AG09309 (cell line): ENCODE results near the gene LRCH2.

Experiments used
- DNase-seq: peaks from one replicate; pipeline ENCODE4 v3.0.0-alpha.2; 2010; ENCODE audit warnings: low read depth
- H3K4me3 ChIP-seq: 2 replicates; pipeline ENCODE4 v1.5.1; 2011; ENCODE audit warnings: mild to moderate bottlenecking, low read depth, low read length, moderate library complexity; ENCODE audit not compliant: control insufficient read depth
- CTCF ChIP-seq: IDR thresholded peaks from 2 replicates; pipeline ENCODE4 v1.5.1; 2011; ENCODE audit warnings: mild to moderate bottlenecking, low read depth, low read length, inconsistent platforms; ENCODE audit not compliant: insufficient read depth, control insufficient read depth; ENCODE audit errors: missing control alignments

The LRCH2 gene

GRCh38 chrX:115189646-115190635, 44.0 kb downstream of the LRCH2 start:
- no peak for TF ChIP-seq CTCF
- no peak overlapping the region for H3K4me3 ChIP-seq
- DNase-seq, result no peak

- no peak for TF ChIP-seq CTCF
- no peak for DNase-seq
Measured at GRCh38 chrX:115189110-115189509, 44.8 kb downstream of the LRCH2 start, which contains the start of gene RBMXL3. TSS of gene RBMXL3 (plus strand) at chrX:115189410. CDS start at chrX:115189442, 32 bp downstream.

GRCh38 chrX:115183980-115184379, 49.9 kb downstream of the LRCH2 start:
- no peak for DNase-seq
- TF ChIP-seq CTCF, result no peak

More at GRCh38 chrX:115189110-115189509, 44.8 kb downstream of the LRCH2 start, which contains the start of gene RBMXL3:
- no peak within 1 kb of the TSS for H3K4me3 ChIP-seq

GRCh38 chrX:115178473-115178872, 55.4 kb downstream of the LRCH2 start:
- no peak for DNase-seq
- no peak overlapping the region for H3K4me3 ChIP-seq
- no peak for TF ChIP-seq CTCF

More at GRCh38 chrX:115183980-115184379, 49.9 kb downstream of the LRCH2 start:
- no peak overlapping the region for H3K4me3 ChIP-seq

- no peak overlapping the region for H3K4me3 ChIP-seq
- TF ChIP-seq CTCF, result no peak
- DNase-seq, result no peak
Measured at GRCh38 chrX:115177932-115178331, 56.0 kb downstream of the LRCH2 start.

GRCh38 chrX:115174548-115174947, 59.3 kb downstream of the LRCH2 start:
- no peak for TF ChIP-seq CTCF
- DNase-seq, result no peak
- no peak overlapping the region for H3K4me3 ChIP-seq

- TF ChIP-seq CTCF, result no peak
- H3K4me3 ChIP-seq, result no peak overlapping the region
- DNase-seq, result no peak
Measured at GRCh38 chrX:115173181-115173580, 60.7 kb downstream of the LRCH2 start.
